Neuron (in vitro differentiated cells): ENCODE data around the gene MRPL51.
A peak's percentile ranks its signal among the peaks of the same experiment; 100 is the strongest.
"Not testable (repeated sequence)": the region's sequence is repeated elsewhere in the genome, so short reads cannot be mapped to it uniquely, and the experiment has no call there.

Source experiments
- H2AFZ ChIP-seq: one replicate; pipeline ENCODE4 v1.6.1; 2013; ENCODE audit warnings: low read depth, mild to moderate bottlenecking, inconsistent platforms, low read length, moderate library complexity
- H3K27me3 ChIP-seq: one replicate; pipeline ENCODE4 v1.6.1; 2013; ENCODE audit warnings: low read length; ENCODE audit not compliant: insufficient read depth
- H3K36me3 ChIP-seq: one replicate; pipeline ENCODE4 v1.6.1; 2013; ENCODE audit warnings: low read length; ENCODE audit not compliant: insufficient read depth
- H3K4me1 ChIP-seq: one replicate; pipeline ENCODE4 v1.6.1; 2013; ENCODE audit warnings: low read length; ENCODE audit not compliant: insufficient read depth
- H3K4me3 ChIP-seq: 2 replicates; pipeline ENCODE4 v1.5.1; 2013; ENCODE audit warnings: mild to moderate bottlenecking, low read length, moderate library complexity
- H3K9me3 ChIP-seq: one replicate; pipeline ENCODE4 v1.6.1; 2013; ENCODE audit warnings: low read length

MRPL51 gene

DNA sequence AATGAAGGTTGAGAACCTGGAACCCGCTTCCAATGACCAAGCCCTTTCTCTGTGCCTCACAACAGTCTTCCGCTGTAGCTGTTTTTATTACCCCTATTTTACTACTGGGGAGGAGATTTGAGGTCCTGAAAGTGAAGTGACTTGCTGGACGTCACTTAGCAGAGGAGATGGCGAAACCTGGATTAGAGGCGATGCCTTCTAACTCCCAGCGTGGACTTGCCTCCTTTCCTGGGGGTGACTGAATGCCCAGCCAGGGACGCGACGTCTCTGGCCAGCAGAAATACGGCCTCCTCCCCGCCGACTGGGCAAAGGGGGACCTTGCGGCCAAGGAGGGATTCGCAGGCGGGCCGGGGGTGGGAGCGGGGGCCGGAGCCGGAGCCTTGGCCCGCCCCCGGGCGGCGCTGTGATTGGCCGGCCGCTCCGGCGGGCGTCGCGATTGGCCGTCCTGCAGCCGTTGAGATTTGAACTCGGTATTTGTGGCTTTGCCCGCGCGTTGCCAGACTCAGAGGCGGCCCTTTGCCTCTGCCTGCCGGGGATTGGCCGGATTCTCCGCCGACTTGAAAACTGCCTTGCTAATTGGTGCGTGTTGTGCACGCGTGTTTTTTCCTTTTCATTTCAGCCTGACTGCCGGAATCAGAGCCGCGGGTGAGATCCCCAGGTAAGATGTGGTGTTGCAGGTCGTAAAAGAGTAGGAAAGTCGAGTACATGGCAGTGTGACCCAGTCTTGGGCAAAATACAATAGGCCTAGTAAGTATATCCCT lies 615 bp upstream of the MRPL51 start, which contains the start of gene NCAPD2:
Gene NCAPD2 (plus strand): TSS at position 606 of the 761 bp plus-strand sequence. CDS start 997 bp downstream, outside the sequence.
- Histone ChIP-seq H3K9me3 (no peaks in the 10 kb centered on the region), H3K36me3 (peaks cover 41% of the 10 kb centered on the region), H3K27me3 (no peaks in the 10 kb centered on the region), H3K4me3 (peak within 1 kb of the TSS; percentile 98), H3K4me1 (peaks cover 33% of the 10 kb centered on the region), H2AFZ (peak within 1 kb of the TSS; percentile 82)

DNA sequence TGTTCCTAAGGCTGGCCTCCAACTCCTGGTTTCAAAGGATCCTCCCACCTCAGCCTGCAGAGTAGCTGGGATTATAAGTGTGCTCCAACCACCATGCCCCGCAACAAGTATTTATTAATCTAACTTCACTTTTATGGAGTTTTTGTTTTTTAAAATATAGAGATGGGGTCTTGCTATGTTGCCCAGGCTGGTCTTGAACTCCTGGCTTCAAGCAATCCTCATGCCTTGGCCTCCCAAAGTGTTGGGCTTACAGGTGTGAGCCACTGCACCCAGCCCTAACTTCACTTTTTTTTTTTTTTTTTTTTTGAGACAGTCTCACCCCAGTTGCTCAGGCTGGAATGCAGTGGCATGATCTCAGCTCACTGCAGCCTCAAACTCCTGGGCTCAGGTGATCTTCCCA lies 2.4 kb downstream of the MRPL51 start:
- H3K4me3 ChIP-seq, H2AFZ ChIP-seq, H3K9me3 ChIP-seq, H3K27me3 ChIP-seq: not testable (repeated sequence)
- Histone ChIP-seq H3K36me3 (peaks cover 17% of the 10 kb centered on the region), H3K4me1 (peaks cover 20% of the 10 kb centered on the region)

- Histone ChIP-seq H3K4me3 (no peak overlapping the region), H3K27me3 (no peaks in the 10 kb centered on the region), H2AFZ (no peak overlapping the region), H3K36me3 (peaks cover 10% of the 10 kb centered on the region), H3K9me3 (no peaks in the 10 kb centered on the region), H3K4me1 (peaks cover 8% of the 10 kb centered on the region)
Measured at GRCh38 chr12:6489449-6489848, 3.6 kb downstream of the MRPL51 start.

DNA sequence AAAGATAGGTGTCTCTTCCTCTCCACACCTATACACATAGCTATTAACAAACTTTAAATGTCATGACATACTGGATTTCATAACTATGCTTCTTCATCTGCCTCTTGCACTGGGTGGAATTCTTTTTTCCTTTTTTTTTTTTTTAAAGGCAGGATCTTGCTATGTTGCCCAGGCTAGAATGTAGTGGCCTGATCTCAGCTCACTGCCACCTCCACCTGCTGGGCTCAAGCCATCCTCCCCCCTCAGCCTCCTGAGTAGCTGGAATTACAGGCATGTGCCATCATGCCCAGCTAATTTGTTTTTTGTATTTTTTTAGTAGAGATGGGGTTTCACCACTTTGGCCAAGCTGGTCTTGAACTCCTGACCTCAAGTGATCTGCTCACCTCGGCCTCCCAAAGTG lies 4.8 kb downstream of the MRPL51 start:
- H3K36me3 ChIP-seq: peaks cover 10% of the 10 kb centered on the region
- H3K27me3 ChIP-seq: no peaks in the 10 kb centered on the region
- H2AFZ ChIP-seq: no peak overlapping the region
- H3K4me1 ChIP-seq: peaks cover 8% of the 10 kb centered on the region
- no peaks in the 10 kb centered on the region for H3K9me3 ChIP-seq
- H3K4me3 ChIP-seq: no peak overlapping the region

GRCh38 chr12:6478416-6478815 lies 14.6 kb downstream of the MRPL51 start:
- Histone ChIP-seq H3K4me1 (no peaks in the 10 kb centered on the region), H3K27me3 (no peaks in the 10 kb centered on the region), H3K9me3 (peaks cover 7% of the 10 kb centered on the region), H3K4me3 (no peak overlapping the region), H3K36me3 (no peaks in the 10 kb centered on the region), H2AFZ (no peak overlapping the region)

DNA sequence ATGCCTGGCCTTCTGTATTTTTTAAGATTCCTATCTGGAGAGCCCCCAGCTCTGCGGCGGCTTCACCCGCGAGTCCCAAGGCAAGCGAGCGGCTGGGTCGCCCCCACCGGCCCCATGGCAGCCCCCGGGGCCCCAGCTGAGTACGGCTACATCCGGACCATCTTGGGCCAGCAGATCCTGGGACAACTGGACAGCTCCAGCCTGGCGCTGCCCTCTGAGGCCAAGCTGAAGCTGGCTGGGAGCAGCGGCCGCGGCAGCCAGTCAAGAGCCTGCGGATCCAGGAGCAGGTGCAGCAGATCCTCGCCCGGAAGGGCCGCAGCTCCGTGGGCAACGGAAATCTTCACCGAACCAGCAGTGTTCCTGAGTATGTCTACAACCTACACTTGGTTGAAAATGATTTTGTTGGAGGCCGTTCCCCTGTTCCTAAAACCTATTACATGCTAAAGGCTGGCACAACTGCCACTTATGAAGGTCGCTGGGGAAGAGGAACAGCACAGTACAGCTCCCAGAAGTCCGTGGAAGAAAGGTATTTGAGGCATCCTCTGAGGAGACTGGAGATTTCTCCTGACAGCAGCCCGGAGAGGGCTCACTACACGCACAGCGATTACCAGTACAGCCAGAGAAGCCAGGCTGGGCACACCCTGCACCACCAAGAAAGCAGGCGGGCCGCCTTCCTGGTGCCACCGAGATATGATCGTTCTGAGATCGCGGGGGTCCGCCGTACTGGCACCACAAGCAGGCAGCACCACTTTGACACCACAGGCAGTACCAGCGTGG lies 15.3 kb downstream of the MRPL51 start:
- H2AFZ ChIP-seq, H3K4me1 ChIP-seq, H3K4me3 ChIP-seq, H3K36me3 ChIP-seq, H3K27me3 ChIP-seq, H3K9me3 ChIP-seq: not testable (repeated sequence)

- Histone ChIP-seq H3K9me3 (peaks cover 7% of the 10 kb centered on the region), H2AFZ (no peak overlapping the region), H3K36me3 (no peaks in the 10 kb centered on the region), H3K27me3 (no peaks in the 10 kb centered on the region), H3K4me1 (no peaks in the 10 kb centered on the region), H3K4me3 (no peak overlapping the region)
Measured at GRCh38 chr12:6476489-6476888, 16.6 kb downstream of the MRPL51 start.

- H3K36me3 ChIP-seq, H2AFZ ChIP-seq, H3K9me3 ChIP-seq, H3K4me3 ChIP-seq, H3K27me3 ChIP-seq, H3K4me1 ChIP-seq: not testable (repeated sequence)
Measured at GRCh38 chr12:6475233-6475975, 17.7 kb downstream of the MRPL51 start.

- Histone ChIP-seq H3K4me1 (peaks cover 13% of the 10 kb centered on the region), H2AFZ (no peak overlapping the region), H3K4me3 (no peak overlapping the region), H3K36me3 (no peaks in the 10 kb centered on the region), H3K9me3 (no peaks in the 10 kb centered on the region), H3K27me3 (no peaks in the 10 kb centered on the region)
Measured at GRCh38 chr12:6472491-6472890, 20.6 kb downstream of the MRPL51 start.

GRCh38 chr12:6471989-6472360 lies 21.1 kb downstream of the MRPL51 start:
- H3K27me3 ChIP-seq: no peaks in the 10 kb centered on the region
- H3K4me3 ChIP-seq: no peak overlapping the region
- no peaks in the 10 kb centered on the region for H3K36me3 ChIP-seq
- H3K9me3 ChIP-seq: no peaks in the 10 kb centered on the region
- H2AFZ ChIP-seq: no peak overlapping the region
- peaks cover 13% of the 10 kb centered on the region for H3K4me1 ChIP-seq

- peak within 1 kb of the TSS; percentile 68 for H3K4me3 ChIP-seq
- peaks cover 13% of the 10 kb centered on the region for H3K4me1 ChIP-seq
- H2AFZ ChIP-seq: peak within 1 kb of the TSS; percentile 56
- H3K27me3 ChIP-seq: no peaks in the 10 kb centered on the region
- no peaks in the 10 kb centered on the region for H3K9me3 ChIP-seq
- no peaks in the 10 kb centered on the region for H3K36me3 ChIP-seq
Measured at GRCh38 chr12:6470375-6471163, 22.5 kb downstream of the MRPL51 start, which contains the start of gene VAMP1. Gene VAMP1 (minus strand): TSS chr12:6470677. CDS start chr12:6470531, 146 bp downstream.

DNA sequence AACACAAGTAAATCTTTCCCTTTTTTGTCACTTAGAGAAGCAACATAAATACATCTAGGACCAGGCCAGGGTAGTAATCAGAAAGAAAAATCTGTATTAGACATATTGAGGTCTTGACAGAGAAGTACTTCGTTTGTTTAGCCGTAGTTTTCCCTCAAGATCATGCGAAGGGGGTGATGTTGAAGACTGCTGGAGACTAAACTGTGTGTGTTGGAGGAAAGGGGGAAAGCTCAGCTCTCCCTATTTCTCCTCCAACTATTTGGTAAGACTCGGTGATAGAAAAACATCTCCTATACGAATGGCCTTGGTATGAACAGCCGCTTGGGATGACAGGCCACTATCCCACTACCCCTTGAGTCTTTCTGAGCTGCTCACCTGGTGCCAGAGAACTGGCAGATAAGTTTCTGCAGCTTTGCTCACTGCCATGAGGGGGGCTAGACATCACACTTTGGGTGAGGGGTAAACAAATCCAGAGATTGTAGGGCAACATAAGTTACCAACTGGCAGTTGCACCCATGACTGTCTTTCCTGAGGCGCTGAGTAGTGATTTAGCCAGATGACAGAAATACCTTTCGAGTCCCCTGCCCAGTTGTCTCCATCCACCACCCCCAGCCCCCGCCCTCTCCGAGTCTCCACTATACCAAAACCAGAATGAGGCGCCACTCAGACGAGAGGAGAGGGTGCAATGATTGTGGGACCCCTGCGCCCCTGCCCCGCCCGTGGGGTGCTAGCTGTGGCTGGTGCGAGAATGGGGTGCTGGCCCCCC lies 23.3 kb downstream of the MRPL51 start:
- Histone ChIP-seq H2AFZ (peak overlapping the region; percentile 56), H3K4me1 (peaks cover 13% of the 10 kb centered on the region), H3K9me3 (no peaks in the 10 kb centered on the region), H3K27me3 (no peaks in the 10 kb centered on the region), H3K4me3 (peak overlapping the region; percentile 68), H3K36me3 (peaks cover 2% of the 10 kb centered on the region)
